Measurements from ENCODE around the gene PUS3.

PUS3 gene

DNA sequence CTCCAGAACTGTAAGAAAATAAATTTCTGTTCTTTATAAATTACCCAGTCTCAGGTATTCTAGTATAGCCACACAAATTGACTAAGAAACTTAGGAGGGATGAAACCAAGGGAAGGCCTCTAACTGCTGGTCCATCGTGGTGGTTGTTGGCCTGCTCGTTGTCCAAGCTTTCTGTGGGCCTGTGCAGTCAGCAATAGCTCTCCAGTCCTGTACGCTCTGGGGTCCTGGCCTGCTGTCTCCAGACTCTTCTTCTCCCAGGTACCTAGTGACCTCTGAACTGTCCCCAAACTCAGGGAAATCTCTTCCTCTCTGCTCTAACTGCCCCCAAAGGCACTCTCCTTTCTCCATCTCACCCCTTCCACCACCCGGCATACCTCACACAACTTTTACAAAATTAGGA lies 37.1 kb upstream of the PUS3 start:
- DNase-seq: no peak

DNA sequence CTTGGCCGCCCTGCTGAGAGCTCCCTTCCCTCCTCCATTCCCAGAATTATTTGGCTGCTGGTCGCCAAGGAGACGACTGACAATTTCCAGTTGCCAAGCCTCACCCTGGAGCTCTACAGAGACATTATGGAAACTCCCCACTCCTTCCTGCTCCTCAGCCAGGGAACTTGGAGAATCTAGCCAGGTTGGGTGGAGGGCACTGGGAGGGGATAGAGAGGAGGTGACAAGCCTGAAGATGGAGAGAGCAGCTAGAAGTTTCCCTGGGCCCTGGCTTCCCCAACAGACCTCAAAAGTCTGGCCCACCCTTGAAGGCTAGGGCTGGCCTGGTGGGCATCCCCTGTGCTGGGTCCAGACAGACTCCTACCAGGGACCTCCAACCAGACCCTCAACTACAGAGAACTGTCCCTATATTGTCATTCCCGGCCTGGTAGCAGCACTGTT lies 36.1 kb upstream of the PUS3 start:
- no peak for DNase-seq

DNA sequence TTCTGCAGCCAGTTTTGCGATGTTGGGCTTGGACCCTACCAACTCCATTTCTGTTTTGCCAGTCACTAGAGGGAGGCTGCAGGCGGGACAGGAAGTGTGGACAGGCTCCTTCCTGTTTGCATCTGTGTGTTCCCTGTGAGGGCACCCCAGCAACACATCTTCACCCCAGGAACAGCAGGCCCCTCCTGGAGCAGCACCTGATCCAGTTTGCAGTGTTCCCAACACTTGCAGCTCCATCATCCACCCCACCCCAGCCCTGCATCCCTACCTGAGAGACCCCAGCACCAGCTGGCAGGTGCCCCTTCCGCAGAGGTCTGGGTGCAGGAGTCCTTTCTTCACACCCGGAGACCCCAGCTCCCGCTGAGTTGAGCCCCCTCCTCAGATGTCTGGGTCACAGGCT lies 35.4 kb upstream of the PUS3 start:
- DNase-seq: no peak

DNA sequence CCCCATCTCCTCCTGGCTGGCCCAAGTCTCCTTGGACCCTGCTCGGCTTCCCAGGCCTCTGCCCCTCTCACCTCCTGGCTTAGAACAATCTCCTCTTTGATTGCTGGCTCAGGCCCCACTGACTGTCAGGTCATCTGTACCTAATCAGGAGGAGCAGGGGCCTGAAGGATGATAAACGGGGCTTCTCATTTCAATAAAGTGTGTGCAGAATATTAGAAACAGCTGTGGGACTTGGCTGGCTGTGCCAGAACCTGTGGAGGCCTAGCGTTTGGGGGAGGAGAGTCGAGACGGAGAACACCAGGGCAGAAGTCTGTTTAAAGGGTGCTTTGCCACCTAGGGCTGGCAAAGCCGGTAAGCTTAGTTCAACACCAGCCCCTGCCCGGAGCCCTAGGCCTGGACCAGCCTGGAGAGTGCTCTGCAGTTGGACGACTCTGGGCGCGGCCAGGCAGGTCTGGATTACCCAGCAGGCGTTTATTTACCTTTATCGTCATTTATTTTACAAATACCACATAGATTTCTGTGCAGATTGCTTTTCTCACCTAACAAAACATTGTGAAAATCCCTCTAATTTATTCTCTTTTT lies 32.7 kb upstream of the PUS3 start:
- no peak for DNase-seq

DNA sequence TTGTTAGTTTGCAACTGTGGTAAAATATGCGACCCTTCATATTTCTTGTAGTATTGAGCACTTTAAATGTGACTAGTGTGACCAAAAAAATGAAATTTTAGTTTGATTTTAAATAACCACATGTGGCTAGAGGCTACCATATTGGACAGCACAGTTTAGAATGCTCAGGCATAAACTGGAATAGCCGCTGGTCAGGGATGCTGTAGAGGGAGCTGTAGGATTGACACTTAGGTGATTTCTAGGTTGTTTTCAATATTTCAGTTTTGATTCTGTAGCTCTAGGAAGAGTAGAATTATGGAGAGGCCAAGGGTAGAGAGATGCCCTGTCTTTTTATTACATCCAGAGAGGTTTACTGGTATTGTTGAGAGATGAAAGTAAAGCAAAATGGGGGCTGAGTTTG lies 32.0 kb upstream of the PUS3 start:
- DNase-seq: no peak

DNA sequence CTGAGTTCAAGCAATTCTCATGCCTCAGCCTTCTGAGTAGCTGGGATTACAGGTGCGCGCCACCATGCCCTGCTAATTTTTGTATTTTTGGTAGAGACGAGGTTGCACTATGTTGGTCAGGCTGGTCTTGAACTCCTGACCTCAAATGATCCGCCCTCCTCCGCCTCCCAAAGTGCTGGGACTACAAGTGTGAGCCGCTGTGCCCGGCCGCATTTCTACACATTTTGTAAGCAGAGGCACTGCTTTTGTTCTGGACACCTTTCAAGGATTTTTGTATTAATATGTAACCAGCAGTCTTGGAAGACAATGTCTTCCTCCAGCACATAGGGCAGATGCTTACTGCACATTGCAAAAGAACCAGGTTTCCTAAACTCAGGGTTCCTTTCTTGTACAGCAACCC lies 31.5 kb upstream of the PUS3 start:
- DNase-seq: no peak

DNA sequence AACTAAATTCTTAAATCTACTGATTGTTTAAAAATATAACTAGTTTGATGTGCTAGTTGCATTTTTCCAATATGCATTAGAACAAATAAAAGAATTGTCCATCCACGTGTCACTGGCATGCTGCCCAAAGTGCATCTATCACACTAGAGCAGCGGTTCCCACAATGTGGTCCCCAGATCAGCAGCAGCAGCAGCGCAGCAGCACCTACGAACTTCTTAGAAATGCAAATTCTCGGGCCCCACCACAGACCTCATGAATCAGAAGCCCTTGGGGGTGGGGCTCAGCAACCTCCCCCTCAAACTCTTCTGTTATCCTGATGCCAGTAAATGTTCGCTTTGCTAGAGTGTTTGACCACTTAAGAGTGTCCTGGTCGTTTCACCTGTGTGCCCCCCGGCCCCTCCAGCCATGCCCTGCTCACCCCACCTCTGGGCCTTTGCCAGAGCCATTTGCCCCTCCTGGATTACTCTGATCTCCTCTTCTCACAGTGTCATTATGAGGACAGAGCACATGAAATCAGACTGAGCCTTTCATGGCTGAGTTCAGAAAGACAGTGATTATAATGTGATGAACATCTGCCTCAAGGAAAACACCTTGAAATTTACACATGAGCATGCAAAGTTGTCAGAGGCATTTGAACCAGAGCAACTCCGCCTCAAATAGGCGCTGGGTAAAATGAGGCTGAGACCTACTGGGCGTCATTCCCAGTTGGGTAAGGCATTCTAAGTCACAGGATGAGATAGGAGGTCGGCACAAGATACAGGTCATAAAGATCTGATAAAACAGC lies 30.2 kb upstream of the PUS3 start:
- DNase-seq: no peak

DNA sequence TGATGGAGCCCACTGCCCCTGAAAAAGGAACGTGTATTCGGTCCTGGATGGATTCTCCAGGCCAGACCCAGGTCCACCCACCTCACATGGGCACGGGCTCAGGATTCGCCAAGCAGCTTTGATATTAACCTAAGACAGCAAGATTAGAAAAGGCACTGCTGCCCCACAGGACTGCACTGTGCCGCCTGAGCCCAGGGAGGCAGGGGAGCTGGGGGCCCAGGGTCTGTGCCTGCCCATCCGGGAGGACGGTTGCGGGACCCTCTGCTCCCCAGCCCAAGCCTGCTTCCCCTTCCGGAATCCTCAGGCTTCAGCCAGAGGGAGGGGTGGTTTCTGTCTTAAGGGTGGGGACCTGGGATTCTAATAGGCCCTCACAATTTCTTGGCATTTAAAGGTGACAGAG lies 29.3 kb upstream of the PUS3 start:
- no peak for DNase-seq

DNA sequence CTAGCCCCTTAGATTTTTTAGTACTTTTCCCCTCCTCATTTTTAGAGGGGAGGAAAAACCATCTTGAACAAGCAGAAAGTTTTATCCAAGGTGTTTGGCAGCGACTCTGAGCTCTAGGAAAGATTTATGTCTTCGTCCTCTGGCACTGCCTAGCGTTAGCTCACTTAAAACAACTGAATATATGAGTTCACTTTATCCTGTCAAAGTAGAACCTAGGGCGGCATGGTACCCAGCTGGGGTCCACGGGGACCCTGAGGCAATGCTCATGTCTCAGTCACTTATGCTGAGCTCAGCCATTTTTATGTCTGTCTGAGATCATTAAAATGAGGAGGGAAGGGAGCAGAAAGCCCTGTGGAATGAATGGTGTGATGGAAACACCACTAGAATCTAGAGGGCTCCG lies 28.7 kb upstream of the PUS3 start:
- DNase-seq: no peak

DNA sequence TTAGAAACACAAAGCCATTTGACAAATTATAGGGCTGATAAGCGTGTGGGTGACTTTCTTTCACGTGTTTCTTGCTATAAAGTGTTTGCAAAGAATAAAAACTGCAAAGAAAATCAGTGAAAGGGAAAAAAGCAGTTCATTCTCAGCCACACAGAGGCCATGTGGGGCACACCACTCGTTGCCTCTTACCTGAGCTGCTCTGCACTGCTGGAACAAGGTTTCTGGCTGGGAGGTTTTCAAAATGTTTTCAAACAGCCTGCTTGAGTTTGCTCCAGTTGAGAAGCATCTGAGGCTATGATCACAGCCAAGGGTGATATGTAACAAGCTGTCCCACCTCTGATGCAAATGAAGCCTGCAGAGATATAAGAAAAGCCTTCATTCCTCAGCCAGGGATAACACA lies 28.1 kb upstream of the PUS3 start:
- DNase-seq: no peak

DNA sequence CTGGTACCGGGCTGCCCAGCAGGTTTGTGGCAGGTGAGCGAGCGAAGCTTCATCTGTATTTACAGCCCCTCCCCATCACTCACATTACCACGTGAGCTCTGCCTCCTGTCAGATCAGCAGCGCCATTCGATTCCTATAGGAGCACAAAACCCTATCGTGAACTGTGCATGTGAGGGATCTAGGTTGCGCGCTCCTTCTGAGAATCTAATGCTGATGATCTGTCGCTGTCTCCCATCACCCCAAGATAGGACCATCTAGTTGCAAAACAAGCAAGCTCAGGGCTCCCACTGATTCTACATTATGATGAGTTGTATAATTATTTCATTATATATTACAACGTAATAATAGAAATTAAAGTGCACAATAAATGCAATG lies 27.1 kb upstream of the PUS3 start:
- DNase-seq: no peak

DNA sequence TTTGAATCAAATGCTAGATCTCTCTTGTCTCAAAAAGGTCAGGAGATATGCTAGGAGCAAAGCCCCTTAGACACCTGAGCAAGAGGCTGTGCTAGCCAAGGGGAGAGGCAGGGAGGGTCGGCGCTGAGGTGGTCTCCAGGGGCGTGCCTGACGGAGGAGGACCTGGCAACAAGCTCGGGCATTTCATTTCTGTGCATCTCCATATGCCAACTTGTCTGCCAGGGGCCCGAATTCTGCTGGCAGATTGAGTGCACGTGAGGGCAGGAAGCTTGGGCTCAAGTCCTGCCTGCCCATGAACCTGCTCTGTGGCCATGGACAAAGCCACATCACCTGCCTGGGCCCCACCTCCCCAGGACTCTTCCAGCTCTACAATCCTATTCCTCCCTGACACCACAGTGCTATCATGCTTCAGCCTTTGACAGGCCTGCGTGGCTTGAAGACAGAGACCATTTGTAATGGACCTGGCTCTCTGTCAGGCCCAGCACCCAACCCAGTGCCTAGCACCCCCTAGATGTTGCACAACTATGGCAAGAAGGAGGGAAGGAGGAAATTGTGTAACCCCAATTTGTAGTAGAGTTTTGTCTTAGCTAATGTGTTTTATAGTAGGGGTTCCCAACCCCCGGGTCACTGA lies 26.6 kb upstream of the PUS3 start:
- no peak for DNase-seq

DNA sequence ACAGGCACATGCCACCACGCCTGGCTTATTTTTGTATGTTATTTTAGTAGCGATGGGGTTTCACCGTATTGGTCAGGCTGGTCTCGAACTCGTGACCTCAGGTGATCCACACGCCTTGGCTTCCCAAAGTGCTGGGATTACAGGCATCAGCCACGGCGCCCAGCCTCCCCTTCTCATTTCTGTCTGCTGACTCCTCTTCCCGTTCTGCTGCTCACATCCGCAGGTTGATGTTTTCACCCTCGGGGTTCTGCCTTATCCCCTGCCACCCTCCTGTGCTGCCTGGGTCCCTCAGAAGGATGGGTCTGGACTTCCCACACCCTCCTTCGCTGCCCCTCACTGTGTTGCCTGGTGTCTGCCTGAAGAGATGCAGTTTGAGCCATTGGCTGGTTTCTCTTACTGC lies 23.7 kb upstream of the PUS3 start:
- no peak for DNase-seq

DNA sequence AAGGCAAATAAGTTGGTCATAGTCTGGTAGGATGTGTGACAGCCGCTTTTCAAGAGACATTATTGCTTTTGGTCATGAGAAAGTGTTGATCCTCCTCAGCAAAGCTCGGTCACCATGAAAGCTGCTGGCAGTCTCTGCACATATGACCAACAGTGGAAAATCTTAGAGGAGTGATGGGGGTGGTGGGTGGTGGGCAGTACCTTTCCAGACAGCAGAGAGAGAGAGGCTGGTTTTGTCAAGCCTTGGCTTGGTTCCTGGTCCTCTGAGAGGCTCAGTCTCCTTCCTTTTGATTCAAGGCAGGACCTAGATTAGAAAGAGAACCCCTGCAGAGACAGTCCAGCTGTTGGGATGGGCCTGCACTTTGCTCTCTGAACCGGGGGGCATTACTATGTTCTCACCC lies 22.8 kb upstream of the PUS3 start:
- no peak for DNase-seq

DNA sequence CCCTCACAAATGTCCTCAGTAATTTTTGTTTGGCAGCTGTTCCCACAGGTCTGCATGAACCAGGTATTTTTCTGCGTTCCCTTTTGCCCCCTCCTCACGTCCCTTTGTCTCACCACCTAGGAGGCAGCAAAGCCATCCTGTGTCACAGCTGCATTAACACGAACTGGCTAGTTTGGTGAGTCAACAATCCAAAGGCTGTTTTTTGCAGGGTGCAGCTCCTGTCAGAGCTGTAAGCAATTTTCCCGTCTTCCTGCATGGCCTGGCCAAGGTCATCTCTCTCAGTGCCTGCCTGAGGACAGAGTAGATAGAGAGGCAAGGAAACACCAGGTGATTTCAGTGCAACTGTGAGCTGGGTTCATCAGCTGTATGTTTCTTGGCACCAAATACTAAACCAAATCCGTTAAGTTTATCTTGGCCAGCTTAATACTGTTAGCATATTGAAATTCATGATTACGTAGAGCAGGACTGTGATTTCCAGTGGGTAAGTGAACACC lies 22.3 kb upstream of the PUS3 start:
- no peak for DNase-seq

DNA sequence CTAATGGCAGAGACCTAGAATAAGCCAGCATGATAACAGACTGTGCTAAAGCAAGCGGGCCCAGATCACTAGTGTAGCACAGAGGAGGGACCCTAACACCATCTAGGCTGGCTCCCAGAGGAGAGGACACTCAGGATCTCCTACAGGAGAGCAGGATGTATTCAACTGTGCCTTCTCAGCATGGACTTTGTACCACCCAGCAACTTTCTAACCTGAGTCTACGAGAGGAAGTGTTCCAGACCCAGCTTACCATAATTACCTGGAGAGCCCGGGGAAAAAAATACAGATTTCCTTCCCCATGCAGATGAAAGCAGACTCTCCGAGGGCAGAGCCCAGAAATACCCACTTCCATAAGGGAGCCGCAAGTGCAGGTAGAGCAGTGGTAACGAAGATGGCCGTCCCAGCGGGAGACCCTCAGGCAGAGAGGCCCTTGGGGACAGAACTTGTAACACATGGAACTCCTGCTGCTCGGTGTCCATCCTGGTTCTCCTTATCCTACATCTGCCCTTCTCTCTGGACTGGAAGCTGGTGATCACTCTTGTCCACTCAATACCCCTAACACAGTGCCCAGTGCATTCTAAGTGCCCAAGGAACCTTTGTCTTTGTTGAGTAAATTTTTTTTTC lies 21.5 kb upstream of the PUS3 start:
- no peak for DNase-seq

DNA sequence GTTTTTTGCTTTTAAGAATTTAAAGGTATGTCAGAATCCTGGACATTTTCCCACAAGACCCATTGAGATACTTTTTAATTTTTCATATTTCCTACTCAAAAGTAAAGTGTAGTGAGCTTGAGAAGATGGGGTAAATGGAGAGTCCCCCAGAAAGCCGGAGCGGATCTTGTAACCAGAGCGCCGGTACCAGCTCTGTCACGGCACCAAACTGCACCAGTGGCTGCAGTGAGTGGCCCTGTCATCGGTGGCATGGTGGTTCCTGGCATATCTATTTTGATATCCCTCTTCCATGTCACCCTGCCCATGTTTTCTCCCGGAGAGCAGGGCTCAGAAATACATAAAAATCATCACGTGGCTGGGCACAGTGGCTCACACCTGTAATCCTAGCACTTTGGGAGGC lies 20.6 kb upstream of the PUS3 start:
- DNase-seq: no peak

DNA sequence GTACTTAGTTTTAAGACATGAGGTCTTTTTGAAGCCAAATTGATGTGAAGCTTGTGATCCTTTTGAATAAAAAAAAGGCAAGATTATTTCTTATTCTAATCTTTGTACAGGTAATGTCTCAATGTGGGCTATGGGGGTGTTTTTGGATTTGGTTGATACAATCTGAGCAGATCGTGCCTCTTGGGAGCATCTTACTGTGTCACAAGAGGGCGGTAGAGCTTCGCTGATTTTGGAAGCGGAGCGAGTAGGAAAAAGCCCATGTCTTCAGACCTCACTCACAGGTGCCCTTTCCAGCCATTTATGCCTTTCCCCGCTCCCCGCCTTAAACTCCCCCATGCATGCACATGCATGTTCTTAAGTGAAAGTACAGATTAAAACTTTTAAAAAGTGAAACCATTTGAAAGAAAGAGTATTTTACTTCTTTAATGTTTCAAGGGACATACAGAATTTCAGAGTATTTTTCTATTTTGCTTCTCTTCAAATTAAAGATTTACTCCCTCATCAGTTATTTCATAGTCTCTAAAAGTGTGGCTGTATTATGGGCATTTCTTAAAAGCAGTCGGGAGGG lies 20.1 kb upstream of the PUS3 start:
- peak; percentile 39 for DNase-seq

DNA sequence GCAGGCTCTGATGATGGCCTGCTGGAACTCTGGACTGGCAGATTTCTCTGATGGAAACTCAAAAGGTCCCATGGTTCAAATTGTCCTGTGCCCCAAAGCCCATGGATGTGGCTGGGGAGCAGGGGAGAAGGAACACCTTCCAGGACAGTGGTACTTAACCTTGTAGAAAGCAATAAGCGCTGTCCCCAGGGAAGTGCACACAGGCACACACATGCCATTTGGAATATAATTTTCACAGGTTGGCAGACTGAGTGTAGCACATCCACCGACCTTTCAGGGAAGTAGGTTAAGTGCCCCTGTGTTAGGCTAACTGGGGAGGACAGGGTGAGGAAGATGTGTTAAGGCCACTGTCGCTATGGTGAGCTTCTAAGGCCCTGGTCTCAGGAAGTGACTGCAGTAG lies 19.1 kb upstream of the PUS3 start:
- no peak for DNase-seq

DNA sequence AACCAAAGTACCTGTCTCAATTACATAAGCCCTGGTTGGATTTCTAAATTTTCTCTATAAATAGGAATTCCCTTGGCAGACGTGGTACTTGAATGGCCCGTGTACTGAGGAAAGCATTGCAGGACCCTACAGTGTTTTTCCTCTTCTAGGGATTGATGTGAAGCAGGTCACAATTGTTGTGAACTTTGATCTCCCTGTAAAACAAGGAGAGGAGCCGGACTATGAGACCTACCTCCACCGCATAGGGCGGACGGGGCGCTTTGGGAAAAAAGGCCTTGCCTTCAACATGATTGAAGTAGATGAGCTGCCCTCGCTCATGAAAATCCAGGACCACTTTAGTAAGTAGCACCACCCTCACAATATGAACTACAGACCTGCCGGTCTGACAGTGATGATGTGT lies 18.0 kb upstream of the PUS3 start:
- DNase-seq: no peak

DNA sequence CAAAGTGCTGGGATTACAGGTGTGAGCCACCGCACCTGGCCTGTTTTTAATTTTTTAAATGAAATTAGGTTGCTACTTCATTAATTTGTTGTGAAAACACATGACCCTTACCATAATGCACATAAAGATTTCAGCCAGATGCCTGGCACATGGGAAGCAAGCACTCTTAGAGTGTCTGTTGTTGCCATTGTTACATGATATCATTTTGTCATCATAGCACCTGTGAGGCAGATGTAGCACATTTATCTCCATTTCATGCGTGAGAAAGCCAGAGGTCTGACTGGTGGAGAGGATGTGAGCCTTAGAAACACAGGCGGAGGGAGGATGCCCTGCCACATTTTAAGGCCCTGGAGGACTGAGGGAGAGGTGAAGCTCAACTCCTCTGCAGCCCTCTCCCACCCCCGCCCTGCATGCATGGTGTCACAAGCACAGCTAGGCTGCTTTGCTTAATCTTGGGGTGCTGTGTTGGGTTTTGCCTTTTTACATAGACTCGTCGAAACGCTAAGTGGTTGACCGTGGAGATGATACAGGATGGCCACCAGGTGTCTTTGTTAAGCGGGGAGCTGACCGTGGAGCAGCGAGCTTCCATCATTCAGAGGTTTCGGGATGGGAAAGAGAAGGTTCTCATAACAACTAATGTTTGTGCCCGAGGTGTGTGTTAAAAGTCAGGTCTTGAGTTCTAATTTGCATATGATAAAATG lies 15.3 kb upstream of the PUS3 start:
- no peak for DNase-seq

DNA sequence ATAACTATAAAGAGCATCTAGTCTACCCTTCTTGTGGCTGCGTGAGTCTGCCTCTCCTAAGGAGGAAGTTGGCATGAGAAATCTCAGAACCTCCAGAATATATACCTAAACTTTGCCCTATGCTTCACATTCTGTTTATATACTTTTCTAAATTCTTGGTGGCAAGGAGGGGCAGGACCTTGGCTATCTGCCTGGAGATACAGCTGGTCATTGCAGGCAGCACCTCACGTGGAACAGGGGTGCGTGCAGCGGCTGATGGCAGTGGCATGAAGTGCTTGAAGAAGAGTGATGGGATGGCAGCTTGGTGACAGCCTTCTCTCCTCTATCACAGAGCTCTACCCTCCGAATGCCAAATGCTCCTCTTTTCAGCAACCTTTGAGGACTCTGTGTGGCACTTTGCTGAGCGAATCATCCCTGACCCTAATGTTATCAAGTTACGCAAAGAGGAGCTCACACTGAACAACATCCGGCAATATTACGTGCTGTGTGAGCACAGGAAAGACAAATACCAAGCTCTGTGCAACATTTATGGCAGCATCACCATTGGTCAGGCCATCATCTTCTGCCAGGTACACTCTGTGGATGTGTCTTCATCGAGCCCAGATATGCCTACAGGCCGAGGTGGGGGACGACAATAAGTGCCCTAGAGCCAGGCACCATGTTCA lies 13.8 kb upstream of the PUS3 start:
- DNase-seq: no peak

Measured in NCI-H2227 treated with DMSO at 0.1 percent for 48 hours (cell line).